Stimulated activated CD8-positive, alpha-beta memory T cell treated with anti-CD3 and anti-CD28 coated beads, Interleukin-12 subunit alpha, Interleukin-12 subunit beta, amount 100 ng/mL, for 1 hour (primary cell): ENCODE data around the gene KIF18B.

Source experiments
- DNase-seq: peaks from one replicate; pipeline ENCODE4 v3.0.0-alpha.2; 2020; ENCODE audit warnings: low read depth

Gene KIF18B

DNA sequence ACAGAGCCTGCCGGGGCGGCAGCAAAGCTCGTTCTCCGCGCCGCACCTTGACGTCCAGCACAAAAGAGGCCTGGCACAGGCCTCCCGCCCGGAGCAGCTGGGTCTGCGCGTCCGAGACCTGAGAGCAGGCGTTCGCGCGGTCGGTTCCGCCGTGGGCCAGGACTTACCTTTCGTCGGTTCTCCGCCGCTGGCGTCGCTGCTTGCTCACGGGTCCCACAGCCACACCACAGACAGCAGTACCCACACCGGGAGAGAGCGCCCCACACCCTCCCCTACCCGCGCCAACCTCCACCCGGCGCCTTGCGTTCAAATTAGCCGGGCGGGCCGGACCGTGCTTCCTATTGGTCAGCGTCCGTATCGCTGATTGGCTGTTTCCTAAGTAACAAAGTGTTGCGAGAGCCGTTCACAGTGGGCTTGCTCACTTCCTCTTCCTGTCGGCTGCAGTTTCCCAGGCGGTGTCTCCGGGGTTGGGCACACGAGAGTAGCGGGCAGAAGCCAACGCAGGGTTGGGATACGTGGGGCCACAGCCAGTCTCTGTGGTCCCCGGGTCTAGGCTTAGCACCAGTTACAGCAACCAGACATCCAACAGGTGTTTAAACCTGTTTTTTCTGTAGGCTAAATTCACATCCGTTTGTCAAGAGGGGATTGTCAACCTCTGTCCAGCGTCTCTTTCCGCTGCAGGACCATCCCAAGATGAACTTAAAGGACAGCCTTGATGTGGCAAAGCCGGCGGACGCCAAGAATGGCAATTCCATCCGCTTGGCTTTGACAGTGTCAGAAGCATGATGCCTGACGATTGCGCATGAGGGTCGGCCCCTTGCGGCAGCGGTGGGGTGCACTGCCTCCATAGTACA is at the start of gene KIF18B:
Gene KIF18B, minus strand, starts transcription at position 313 of the 854 bp plus-strand sequence. CDS start 11,429 bp downstream, outside the sequence.
- peak; percentile 76 for DNase-seq

GRCh38 chr17:44996304-44996703 is 48.7 kb upstream of the KIF18B start:
- no peak for DNase-seq

- DNase-seq, result no peak
These were observed 47.9 kb upstream of the KIF18B start for GRCh38 chr17:44995436-44996001.

DNA sequence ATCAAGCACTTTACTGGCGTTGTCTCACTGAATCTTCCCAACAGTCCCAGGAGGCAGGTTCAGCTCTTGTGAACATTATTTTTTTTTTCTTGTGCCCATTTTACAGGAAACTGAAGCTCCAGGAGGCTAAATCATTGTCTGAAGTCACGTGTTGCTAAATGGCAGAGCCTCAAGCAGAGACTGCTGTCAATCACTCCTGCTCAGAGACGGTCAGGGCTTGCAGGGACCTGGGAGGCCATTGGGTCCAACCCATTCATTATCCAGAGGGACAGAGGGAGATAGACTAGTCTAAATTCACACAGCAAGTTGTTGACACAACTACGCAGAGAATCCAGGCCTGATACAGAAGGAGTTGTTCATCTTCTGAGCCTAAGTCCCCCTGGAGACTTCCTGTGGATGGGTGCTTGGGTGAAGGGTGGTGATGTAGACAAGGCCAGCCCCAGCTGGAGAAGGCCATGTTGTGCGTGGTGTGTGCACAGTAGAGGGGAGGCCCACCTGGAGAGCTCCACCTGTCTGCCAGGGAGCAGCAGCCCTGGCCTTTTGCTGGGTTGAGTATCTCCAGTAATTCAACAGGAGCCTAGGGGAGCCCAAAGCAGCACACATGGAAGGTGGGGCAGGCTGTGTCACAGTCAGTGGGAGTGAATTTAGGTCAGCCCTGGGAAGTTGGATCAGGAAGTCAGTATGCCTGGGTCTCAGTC is 44.8 kb upstream of the KIF18B start:
- no peak for DNase-seq

GRCh38 chr17:44990994-44991393 is 43.4 kb upstream of the KIF18B start:
- no peak for DNase-seq

DNA sequence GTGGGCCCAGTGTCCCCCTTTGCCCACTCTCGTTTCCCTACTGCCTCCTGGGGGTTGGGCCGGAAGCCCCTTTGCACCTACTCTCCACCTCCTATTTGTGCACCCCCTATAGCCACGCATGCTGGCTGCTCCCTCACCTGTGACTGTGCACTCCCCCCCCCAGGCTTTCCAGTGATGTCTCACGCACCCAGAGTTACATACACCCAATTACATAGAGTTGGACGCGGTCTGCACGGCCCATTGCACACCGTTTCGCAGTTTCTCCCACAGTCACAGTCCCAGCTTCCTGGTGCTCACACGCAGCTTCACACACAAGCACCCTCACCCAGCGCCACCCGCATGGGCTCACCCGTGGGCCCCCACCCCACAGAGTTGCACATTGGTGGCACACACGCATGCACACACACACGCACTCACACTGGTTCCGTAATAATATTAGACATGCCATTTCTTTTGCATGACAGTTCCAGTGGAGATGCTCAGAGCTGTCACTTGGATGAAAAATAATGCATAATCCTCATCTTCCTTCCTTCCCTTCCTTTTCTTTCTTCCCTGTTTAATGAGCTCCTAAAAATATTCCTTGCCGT is 42.1 kb upstream of the KIF18B start:
- DNase-seq, result no peak

GRCh38 chr17:44988044-44988942 is 40.7 kb upstream of the KIF18B start:
- no peak for DNase-seq

DNA sequence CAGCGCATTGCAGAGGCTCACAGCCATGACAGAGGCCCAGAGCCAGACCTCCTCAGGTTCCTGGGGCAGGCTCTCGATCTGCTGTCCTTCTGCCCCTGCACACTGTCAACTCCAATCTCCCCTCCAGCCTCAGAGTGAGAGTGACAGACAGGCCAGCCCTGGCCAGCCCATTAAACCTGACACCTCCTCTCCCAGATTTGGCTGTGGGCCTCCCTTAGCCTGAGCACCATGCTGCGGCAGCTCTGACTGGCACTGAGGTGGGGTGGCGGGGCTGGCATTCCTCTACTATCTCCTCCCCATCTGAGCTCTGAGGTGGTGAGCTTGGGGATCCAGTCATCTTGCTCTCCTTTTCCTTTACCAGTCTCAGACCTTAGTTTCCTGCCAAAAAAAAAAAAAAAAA is 36.0 kb upstream of the KIF18B start:
- DNase-seq, result no peak

DNA sequence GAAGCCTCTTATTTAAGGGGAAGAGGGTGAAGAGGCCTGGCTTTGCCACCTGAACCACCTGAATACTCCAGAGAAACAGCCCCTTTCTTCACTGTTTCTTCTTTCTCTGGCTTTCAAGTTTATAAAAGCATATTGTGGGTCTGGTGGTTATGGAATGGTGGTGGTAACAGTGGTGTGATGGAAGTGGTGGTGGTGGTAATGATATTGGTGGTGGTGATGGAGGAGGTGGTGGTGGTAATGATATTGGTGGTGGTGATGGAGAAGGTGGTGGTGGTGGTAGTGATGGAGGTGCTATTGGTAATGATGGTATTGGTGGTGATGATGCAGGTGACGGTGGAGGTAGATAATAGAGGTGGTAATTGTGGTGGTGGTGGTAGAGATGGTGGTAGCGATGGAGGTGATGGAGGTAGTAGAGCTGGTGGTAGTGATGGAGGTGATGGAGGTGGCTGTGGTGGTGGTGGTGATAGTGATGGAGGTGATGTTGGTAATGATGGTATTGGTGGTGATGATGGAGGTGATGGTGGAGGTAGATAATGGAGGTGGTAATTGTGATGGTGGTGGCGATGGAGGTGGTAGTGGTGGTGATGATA is 34.6 kb upstream of the KIF18B start:
- no peak for DNase-seq

- DNase-seq, result no peak
These were observed 33.8 kb upstream of the KIF18B start for GRCh38 chr17:44981221-44981968.

DNA sequence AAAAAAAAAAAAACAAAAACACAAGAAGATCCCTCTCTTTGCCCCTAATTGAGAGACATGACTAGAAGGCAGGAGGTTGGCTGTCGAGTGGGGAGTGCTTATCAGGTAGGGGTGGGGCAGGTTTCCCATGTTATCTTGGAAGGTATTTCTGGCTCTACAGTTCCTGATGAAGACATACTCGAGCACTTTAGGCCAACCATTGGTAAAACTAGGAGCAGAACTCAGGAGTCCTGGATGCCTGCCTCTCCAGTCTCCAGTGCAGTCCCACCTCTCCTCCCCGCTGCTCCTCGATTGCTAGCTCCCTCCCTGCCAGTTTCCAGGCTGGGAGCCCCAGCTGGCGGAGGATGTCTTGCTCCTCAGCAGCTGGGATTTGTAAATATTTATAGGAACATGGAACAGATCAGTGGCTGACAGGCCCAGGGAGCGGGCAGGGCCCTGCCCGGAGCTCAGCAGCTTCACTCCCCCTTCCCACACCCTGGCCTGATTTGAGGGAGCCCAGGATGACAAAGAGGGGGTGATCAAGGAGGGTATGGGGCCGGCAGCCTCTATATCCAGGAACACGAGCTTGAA is 31.9 kb upstream of the KIF18B start:
- no peak for DNase-seq

GRCh38 chr17:44978807-44979206 is 31.2 kb upstream of the KIF18B start:
- no peak for DNase-seq

DNA sequence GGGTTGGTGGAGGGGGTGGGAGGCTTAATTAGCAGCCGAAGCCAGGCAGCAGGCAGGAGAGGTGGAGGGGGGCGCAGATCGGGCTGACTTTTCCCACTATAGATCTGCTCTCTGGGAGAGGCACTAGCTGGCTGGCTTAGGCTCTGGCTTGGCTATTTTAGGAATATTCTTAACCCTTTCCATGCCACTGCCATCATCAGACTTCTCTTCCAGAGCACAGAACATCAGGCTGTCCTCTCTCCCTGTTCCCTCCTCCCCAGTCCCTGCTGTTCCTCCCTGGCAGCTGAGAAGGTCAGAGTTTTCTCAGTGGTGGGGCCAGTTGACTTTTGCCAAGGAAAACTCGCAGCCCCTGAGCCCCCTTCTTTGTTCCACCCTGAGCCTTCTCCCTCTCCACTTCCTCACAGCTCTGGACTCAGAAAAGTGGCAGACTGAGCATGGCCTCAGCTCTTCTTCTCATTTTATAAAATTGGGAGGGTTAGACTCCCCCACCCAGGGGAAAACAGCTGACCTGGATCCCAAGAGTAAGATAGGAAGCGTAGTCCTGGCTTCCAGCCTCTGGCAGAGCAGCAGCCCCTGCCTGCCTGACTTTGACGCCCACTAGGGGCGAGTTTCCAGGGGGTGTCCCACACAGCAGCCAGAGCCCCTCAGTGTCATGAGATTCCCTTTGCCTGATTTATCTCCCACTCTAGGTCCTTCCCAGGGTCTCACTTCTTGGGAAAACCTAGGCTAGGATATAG is 30.4 kb upstream of the KIF18B start:
- DNase-seq, result no peak

GRCh38 chr17:44977065-44977464 is 29.5 kb upstream of the KIF18B start:
- DNase-seq, result no peak

GRCh38 chr17:44976206-44976605 is 28.6 kb upstream of the KIF18B start:
- no peak for DNase-seq

GRCh38 chr17:44972953-44973352 is 25.4 kb upstream of the KIF18B start:
- DNase-seq, result no peak

DNA sequence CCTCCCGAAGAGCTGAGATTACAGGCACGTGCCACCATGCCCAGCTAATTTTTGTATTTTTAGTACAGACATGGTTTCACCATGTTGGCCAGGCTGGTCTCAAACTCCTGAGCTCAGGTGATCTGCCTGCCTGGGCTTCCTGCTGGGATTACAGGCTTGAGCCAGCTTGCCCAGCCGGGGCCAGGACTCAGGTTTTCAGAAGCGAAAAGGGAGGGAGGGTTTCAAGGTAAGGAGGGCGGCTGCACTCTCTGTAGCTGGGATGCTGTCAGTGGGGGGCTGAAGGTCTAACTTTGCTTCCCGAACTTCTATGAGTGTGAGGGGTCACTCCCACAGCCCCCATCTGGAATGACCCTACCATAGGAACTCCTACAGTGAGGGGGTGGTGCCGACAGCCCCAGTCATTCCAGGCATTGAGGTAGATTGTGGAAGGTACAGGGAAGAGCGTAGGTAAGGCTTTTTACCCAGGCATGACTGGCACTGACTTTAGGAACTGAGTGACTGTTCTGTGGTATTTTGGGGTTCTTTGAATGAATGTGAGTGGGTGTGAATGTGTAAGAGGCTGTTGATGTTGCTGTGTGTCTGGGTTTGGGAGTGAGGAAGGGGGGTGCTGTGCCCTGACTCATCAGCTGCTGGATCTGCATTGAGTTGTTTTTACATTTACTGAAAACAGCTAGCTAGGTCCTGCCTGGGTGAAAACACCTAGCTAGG is 24.4 kb upstream of the KIF18B start:
- no peak for DNase-seq

DNA sequence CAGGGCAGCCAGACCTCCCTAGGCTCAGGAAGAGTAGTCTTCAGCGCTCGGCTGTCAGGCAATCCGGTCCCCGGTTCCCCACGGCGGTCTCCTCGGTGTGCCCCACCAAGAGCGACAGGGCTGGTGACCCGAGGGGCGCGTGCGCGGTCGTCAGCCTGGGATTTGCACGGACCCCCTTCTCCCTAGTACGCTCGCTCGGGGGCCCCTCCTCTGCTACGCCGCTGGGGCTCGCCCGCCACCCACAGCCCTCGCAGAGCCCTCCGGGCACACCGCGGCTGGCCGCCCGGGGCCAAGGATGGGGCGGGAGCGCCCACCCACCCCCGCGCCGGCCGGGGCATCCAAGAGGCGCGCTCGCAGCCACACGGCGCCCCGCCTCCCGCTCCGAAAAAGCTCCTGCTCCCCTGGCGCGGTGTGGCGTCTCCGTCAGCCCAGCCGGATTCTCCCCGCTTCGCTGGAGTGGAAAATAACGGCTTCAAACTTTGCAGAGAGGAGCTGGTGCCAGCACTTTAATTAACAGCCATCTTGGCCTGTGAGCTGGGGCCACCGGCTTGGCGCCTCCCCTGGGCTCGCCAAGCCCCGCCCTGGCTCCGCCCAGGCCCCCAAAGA is 22.7 kb upstream of the KIF18B start:
- no peak for DNase-seq
